ENCODE measurements around the gene FYB1.
A peak's percentile ranks its signal among the peaks of the same experiment; 100 is the strongest.

Gene FYB1

DNA sequence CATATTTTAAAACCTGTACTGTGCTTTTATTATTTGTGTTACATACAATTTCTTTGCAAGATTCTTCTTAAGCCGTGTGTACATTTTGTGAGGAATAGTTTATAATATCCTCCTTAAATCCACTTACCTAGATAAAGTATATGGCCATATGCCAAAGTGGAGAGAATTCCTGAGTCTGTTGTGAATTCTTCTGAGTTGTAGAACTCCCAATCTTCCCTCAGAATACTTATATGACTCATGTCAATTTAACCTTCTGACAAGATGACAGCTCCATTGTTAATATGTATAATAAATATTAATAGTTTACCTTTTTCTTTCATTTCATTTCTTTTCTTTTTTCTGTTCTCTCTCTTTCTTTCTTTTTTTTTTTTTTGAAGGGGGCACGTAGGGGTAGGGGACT, 139.2 kb downstream of the FYB1 start:
- no peak for DNase-seq (ENCODE audit: low read depth)

DNA sequence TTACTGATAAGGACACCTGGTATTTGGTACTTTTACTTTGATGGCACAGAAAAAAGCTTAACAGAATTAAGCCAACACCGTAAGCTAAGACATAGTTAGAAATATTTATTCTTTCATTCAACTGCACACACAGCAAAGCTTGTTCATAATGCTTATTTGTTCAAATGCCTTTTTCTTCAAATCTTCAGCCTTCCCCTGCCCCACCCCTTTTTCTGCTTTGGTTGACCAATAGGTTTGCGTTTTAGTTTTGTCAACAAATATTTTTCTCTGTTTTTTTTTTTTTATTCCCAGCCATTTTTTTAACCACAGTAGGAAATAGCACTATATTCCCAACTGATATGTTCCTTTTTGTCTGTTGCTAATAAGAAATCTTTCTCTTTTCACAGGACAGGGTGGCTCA, 140.2 kb downstream of the FYB1 start:
- no peak for DNase-seq (ENCODE audit: low read depth)

DNA sequence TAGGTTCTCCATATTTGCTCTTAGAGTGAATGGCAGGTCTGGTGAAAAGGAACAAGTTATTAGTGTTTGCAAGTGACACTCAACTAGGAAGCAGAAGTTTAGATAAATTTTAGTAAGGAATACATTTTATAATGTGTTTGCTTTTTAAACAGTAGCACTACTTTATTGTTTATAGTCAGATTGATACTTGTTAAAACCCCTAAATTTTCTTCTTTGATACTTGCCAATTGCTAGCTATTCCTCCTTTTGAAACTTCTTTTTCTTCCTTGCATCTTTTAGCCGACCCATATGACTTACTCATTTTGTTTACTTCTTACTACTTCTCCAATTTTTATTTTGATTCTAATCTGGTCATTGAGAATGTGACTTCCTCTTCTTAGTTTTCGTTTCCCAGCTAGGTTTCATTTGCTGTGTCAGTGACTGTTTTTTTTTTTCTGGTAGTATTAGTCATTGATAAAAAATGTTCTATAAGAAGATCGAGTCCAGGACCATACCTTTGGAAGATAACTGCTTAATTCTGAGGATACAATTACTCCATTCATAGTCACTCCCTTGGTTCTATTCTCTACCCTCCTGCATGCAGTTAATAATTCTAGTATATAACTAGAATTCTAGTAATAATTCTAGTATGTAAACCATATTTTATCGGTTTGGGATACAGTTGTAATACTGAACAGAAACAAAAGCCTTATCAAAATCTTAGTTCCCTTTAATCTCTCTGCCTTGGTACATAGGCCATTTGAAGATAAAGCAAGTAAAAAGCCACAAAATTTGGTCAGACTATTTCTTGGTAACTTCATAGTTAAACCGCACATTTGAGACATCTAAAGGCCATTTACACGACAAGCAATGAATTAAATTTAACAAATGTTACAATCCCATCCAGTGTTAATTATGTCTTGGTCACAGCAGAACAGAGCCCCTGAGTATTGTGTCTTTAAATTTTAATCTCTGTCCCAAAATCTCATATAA, 142.3 kb downstream of the FYB1 start:
- DNase-seq (ENCODE audit: low read depth): no peak

DNA sequence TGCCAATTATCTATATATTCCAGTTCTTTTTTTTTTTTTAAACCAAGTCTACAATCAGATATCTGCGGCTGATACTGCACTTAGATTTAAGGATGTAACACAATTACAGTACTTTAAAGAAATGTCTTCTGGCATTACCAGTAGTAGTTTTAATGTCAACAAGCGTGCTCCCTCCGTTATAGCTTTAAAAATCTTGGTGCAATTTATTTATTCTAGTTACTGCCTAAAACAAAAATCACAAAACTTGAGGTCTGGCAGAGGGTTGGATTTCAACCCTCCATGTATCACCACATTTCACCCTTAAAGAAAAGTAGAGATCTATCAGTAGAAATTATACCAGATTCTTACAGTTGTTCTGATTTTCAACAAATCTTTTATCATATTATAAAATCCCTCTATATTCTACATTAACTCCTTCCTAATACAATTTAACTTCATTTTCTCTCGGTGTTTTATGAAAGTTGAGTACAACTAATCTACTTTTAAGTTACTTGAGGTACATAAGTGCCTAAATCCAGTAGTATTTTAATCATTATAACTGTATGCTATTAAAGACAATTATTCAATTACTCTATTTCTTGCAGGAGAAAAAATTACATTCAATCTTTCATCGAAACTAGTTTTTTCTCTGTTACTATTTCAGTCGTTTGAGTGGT, 143.1 kb downstream of the FYB1 start:
- DNase-seq (ENCODE audit: low read depth): no peak

DNA sequence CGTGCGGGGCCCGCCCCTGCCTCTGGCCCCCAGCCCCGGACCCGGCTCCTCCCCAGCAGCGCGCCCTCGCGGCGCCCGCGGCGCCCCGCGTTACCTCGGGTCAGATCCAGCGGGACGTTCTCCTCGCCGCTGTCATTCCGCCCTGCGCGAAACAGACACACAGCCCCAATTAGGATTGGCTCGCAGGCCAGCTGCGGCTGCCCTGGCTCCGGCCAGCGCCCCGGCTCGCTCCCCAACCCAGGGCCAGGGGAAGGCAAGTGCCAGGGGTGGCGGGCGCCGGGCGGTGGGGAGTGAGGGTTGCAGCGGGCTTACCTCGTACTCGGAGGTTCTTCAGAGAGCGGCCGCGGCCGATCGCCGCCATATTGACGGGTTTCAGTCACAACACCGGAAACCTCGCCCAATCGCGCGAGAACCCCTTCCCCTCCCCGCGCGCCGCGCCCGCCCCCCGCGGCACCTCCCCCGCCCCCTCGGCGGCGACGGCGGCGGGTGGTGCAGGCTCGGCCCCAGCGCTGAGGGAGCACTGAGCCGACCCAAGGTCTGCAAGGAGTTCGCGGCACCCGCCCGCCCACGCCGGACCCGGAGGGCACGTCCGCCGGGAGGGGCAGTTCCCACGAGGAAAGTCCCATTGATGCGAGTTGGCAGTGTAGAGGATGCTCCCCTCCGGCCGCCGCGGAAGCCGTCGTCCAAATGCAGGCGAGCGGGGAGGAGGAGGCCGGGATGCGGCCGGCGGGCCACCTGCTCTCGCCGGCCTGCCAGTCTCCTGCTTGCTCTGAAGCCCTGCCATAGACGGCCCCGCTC, 145.1 kb downstream of the FYB1 start, which contains the start of gene RICTOR:
TSS of gene RICTOR (minus strand) at position 383 of the 798 bp plus-strand sequence. CDS start at position 361, 22 bp downstream.
- peak; percentile 92 for DNase-seq (ENCODE audit: low read depth)

DNA sequence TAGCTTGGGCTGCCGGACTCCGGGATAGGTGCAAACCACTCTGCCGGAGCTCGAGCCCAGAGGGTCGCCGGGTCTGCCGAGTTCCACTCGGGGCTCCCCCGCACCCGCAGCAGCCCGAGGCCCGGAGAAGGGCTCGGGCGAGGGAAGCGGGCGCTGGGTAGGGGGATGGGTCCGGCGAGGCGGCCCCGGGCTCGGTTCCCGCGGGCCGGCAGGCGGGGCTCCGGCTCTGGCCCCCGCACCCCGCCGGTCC, 145.7 kb downstream of the FYB1 start:
- DNase-seq (ENCODE audit: low read depth): no peak

DNA sequence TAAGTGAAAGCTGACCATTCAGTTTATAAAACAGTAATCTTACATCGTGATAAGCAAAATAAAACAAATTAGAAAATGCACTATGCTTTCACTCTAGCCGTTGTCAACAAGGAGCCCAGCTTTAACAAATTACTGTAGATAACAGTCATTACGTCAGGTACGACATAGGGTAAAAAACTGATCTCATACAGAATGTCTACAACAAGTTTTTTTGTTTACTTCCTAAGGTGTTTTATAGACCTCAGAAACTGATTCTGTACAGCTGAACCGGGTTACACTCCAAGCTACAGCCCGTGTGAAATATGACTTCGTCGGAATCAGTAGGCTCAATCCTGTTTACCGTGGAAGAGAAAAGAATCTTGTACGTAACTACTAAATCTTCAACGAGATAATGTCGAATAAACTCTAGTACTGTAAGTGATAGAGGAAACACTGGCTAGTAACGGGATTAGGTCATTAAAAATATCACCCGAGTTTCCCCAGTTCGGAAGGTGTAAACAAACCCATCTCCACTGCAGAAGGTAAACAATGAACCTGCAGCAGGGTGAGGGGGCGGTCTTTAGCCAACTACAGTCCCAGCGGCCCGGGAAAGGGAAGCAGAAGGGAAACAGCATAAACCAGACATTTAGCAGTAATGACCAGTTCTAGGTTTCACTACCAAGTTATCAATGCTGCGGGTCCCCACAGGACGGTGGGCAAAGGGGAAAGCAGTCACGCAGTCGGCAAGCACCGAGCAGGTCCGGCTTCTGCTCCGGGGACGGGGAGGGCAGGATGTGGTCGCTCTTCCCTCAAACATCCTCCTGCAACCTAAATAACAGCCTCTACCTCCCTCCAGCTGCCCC, 146.2 kb downstream of the FYB1 start:
- peak; percentile 37 for DNase-seq (ENCODE audit: low read depth)

DNA sequence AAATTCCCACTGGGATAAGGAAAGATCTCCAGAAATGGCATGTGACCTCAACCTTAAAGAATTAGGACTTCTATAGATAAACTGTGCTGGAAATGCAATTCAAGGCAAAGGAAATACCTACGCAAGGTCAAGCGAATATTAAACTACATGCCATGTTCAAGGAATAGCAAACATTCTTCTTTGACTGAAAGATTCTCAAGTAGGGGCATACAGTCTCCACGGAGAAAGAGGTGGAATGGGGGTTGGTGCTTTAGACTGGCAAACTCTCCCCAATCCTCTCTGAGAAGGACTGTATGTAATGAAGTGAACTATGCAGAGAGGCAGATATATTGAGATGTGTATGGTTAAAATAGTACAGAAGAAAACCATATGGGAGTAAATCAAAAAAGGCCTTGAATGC, 151.3 kb downstream of the FYB1 start:
- no peak for DNase-seq (ENCODE audit: low read depth)

DNA sequence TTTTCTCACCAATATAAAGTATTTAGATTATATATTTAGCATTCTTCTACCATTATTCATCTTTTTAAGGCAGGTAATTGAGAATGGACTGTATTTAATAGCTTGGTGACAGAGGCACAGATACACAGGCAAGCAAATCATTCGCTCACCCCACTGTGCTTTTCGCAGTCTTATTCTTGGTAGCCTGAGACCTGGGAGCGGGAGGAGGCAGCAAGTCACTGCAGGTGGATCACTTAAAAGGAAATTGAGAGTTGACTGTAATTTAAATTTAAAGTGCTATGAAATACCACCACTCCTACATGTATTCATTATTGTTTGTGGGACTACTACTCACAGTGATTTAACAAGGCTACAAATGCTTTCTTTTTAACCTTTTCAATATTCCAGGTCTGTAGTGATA, 154.9 kb downstream of the FYB1 start:
- DNase-seq (ENCODE audit: low read depth): no peak

DNA sequence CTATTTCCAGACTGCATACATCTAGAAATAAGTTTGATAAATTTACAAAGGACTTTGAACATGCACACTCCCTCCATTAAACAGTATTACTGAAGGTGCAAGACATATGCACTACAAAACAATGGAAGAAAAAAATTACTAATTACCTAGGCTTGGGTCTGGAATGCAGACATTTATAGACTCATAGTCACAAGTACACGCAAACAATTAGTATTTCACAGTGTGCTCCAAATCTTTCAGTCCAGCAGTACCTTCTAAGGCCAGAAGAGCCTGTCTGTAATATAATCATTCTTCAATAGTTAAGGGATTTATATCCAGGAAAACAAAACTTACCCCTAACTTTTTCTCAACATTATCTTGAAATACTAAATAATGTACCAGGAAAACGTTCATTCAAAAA, 156.3 kb downstream of the FYB1 start:
- DNase-seq (ENCODE audit: low read depth): no peak

DNA sequence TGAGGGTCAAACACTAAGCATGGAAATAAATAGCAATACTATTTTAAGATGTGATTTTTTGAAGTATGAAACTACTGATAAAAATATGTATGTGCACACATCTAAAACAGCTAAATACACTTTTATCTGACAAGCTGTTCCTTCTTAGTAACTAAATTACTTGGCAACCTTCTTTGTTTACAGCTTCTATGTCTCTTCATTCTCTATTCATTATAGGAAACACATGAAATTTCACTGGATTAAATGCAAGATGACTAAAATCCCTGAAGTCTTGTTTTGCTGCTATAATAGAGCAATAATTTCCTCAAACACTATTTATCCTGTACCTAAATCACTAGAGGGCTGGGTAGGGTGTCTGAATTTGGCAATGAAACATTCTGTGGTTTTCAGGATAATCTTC, 156.8 kb downstream of the FYB1 start:
- no peak for DNase-seq (ENCODE audit: low read depth)

DNA sequence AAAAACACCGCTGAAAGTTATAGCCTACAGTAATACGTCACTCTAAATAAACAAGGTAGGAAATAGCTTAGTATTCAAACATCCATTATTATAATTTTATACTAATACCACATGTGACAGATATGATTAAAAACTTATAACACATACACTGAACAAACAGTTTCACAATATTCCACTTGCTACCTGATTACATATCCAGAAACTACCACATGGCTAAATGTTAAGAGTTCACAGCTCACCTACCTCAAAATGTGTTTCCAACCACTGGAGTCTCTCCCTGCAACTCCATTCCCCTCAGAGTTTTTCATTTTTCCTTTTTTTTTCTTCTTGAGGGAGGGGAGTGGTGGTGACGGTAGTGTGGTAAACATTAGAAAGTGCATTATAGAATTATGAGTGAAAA, 157.3 kb downstream of the FYB1 start:
- no peak for DNase-seq (ENCODE audit: low read depth)

DNA sequence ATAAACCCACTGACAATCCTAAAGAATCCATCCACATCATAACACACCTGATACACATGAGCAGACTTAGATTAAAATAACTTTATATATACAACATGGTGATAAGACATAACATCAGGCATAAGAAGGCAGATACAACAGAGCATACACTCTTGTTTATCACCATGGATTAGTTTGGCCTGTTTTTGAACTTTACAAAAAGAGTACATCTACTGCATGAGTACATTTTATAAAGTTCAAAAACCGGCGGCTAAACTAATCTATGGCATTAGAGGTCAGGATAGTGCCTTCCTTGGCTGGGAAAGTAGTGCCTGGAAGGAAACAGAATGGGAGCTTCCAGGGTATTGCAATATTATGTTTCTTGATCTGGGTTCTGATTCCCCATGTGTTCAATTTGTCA, 160.3 kb downstream of the FYB1 start:
- DNase-seq (ENCODE audit: low read depth): no peak

DNA sequence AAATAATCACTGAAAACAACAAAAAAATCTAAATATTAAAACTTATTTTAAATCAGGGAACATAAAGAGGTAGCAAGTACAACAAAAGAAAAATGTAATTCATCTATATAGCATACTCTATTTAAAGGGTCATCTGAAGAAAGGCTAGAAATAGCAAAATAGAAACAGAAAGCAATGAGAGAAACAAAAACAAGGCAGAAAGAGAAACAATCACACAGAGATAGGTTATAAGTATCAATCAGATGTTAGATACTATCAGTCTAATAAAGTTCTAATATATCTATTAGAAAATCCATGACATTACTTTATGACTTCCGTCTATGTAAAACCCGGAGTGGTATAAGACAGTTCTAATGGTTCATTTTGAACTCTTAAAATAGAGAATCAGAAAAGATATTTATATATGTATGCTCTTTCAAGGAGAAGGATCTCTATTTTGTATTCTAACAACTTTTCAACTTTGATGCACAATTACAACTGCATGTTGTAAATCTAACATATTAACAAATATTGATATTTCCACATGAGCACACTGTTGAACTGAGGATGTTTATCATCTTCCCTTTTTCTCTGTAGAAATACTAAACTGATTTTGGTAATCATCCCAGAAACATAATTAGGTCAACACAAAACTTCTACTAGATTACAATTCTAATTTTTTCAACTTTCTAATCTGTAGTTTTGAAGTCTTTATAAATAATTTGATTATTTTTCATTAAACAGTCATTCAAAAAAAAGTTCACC, 161.0 kb downstream of the FYB1 start:
- no peak for DNase-seq (ENCODE audit: low read depth)

DNA sequence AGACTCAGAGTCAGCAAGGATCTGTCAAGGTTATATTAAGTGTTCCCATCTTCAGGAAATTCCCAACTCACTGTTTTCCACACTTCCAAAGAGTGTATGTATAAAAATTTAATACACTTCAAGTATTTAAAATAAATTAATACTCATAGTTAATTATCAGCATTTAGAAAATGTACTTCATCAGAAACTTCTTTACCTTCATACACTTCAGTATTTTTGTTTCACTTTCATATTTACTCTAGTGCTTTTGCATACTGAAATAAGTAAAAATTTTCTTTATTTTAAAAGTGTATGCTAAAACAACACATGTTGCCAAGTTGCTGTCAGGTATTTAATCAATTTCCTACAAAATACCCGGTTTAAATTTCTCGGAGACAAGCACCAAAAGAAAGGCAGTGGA, 161.6 kb downstream of the FYB1 start:
- no peak for DNase-seq (ENCODE audit: low read depth)

DNA sequence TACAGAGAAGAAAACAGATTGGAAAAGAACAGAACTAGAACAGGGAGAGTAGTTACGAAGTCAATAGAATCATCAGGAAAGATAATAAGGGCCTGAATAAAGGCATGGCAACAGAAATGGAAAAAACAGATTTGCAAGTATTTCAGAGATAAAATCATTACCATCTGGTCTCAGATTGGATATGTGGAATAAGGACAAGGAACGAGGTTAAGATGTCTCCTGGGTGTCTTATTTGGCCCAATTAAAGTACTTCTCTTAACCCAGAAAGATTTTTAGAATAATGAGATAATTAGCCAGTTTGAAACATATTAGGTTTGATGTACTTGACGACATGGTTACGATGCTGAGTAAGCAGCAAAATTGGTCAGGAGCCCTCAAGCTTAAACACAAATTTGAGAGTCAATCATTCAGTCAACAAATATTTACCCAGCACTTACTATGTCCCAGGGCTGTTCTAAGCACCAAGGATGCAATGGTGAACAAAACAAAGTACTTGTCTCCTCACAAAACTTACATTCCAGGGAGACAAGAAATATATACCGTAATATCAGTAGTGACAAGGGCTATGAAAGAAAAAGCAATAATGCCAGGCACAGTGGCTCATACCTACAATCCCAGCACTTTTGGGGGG, 163.5 kb downstream of the FYB1 start:
- DNase-seq (ENCODE audit: low read depth): no peak

Data from activated T-cell treated with anti-CD3 and anti-CD28 coated beads for 48 hours (primary cell).